H1 (cell line): ENCODE measurements around the gene PSMD9. TPM values are rescaled to one million over a fixed set of nuclear protein-coding genes. Genes with fewer than 3 reads are reported as not detected.

Source experiments
- MAX ChIP-seq: IDR thresholded peaks from 2 replicates; pipeline ENCODE4 v1.6.1; 2012; ENCODE audit warnings: inconsistent platforms
- TBP ChIP-seq: IDR thresholded peaks from 2 replicates; pipeline ENCODE4 v1.6.1; 2011; ENCODE audit warnings: low read depth, low read length, improper control_type of control experiment
- polyA plus RNA-seq, 7 experiments: library from polyadenylated mRNA; depleted of rRNA in 3 of 7; stranded (reverse) in 5 of 7; unstranded in 2 of 7; fragments of >200 nt in 5 of 7; fragments of 200-250 nt in 2 of 7; gene quantifications; 1 replicate in 5 of 7; 2 replicates in 1 of 7; 4 replicates in 1 of 7; pipeline versions ENCODE4 v1.2.1 to v1.2.3, GENCODE V29; 2011 to 2013; ENCODE audit warnings: missing spikeins in 2 of 7, mixed read lengths in 2 of 7
- total RNA-seq: library from RNA; stranded (reverse); fragmentation: NEBNext Ultra II Directional; extraction: Animal tissue kit (Norgen Biotek cat#: 25700); gene quantifications from 2 replicates; pipeline ENCODE4 v1.2.1, GENCODE V29; 2021

PSMD9 gene
- total and polyA plus RNA-seq, 2 of the 8 experiments (the other 6 are each of a cell fraction or from before 2014, with no cell fraction given): 28.8 to 36.1 TPM

- TF ChIP-seq MAX (no peak), TBP (no peak)
Measured at GRCh38 chr12:121943926-121944325, 55.3 kb downstream of the PSMD9 start (continued).
